Karpas-422 (cell line): ENCODE data around the gene PTGDS. TPM values are rescaled to one million over a fixed set of nuclear protein-coding genes. Genes with fewer than 3 reads are reported as not detected.

ENCODE experiments used
- DNase-seq: peaks from one replicate; pipeline ENCODE4 v3.0.0-alpha.2; 2015
- H2AFZ ChIP-seq: fragments of 200-600 bp; sonication (generic); 2 replicates; pipeline ENCODE4 v1.6.1; 2014; ENCODE audit warnings: antibody characterized with exemption, low read length, mixed read lengths
- H3K27ac ChIP-seq: fragments of 200-600 bp; sonication (generic); 2 replicates; pipeline ENCODE4 v1.5.1; 2014; ENCODE audit warnings: mild to moderate bottlenecking, low read length, moderate library complexity
- H3K27me3 ChIP-seq: fragments of 200-600 bp; sonication (generic); 2 replicates; pipeline ENCODE4 v1.6.1; 2014; ENCODE audit warnings: low read length, mixed read lengths
- H3K36me3 ChIP-seq: fragments of 200-600 bp; sonication (generic); 2 replicates; pipeline ENCODE4 v1.6.1; 2014; ENCODE audit warnings: low read length, mixed read lengths; ENCODE audit not compliant: insufficient read depth
- H3K4me1 ChIP-seq: fragments of 200-600 bp; sonication (generic); 2 replicates; pipeline ENCODE4 v1.6.1; 2014; ENCODE audit warnings: mild to moderate bottlenecking, low read length, mixed read lengths
- H3K4me2 ChIP-seq: fragments of 200-600 bp; sonication (generic); 2 replicates; pipeline ENCODE4 v1.6.1; 2014; ENCODE audit warnings: low read length, low read depth, mild to moderate bottlenecking; ENCODE audit not compliant: poor library complexity, severe bottlenecking
- H3K4me3 ChIP-seq: fragments of 200-600 bp; sonication (generic); 2 replicates; pipeline ENCODE4 v1.5.1; 2014; ENCODE audit warnings: mild to moderate bottlenecking, antibody characterized with exemption, low read length, mixed read lengths
- H3K79me2 ChIP-seq: fragments of 200-600 bp; sonication (generic); 2 replicates; pipeline ENCODE4 v1.6.1; 2014; ENCODE audit warnings: mild to moderate bottlenecking, low read length, mixed read lengths
- H3K9ac ChIP-seq: fragments of 200-600 bp; sonication (generic); 2 replicates; pipeline ENCODE4 v1.6.0; 2014; ENCODE audit warnings: low read length
- H3K9me2 ChIP-seq: fragments of 200-600 bp; sonication (generic), shearing (Covaris generic); replicated peaks from 2 replicates; pipeline ENCODE4 v1.6.0; 2014; ENCODE audit warnings: mild to moderate bottlenecking, low read length, moderate library complexity; ENCODE audit not compliant: insufficient read depth
- H3K9me3 ChIP-seq: fragments of 300-700, 200-600 bp; sonication (generic); 2 replicates; pipeline ENCODE4 v1.6.1; 2014; ENCODE audit warnings: low read length, mixed read lengths
- H4K20me1 ChIP-seq: fragments of 200-600 bp; sonication (generic); 2 replicates; pipeline ENCODE4 v1.6.1; 2014; ENCODE audit warnings: mild to moderate bottlenecking, antibody characterized with exemption, low read length, low read depth; ENCODE audit not compliant: insufficient read depth
- total RNA-seq: library from RNA; depleted of rRNA; stranded (reverse); fragments of >200 nt; shearing (Covaris generic); gene quantifications from 2 replicates; pipeline ENCODE4 v1.2.3, GENCODE V29; 2014; ENCODE audit warnings: low replicate concordance

PTGDS gene
- total RNA-seq, 1 experiment from 2014 or later, result not detected

DNA sequence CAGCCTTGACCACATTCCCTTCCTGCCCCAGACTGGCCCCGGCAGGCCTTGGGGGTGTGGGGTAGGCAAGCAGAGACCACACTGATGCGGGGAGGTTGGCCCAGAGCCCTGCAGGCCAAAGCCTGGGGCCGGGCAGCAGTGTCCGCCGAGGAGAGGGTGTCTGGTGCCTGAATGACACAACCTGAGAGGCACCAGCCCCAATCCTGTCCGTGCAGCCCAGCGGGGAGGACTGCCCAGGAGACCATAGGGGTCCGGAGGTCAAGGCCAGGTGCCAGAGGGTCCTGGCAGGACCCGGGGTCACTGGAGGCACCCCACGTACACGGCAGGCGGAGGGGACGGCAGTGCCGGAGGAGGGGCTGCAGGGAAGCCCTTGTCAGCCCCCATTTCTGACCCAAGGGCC, 5.6 kb upstream of the PTGDS start:
- no peak for DNase-seq
- Histone ChIP-seq H3K9ac (no peak overlapping the region), H3K9me2 (no peaks in the 10 kb centered on the region), H3K27me3 (no peaks in the 10 kb centered on the region), H4K20me1 (no peaks in the 10 kb centered on the region), H3K27ac (no peak overlapping the region), H3K4me3 (no peak overlapping the region), H2AFZ (no peak overlapping the region), H3K4me1 (peaks cover 3% of the 10 kb centered on the region; the same call in 1 of the 2 replicates), H3K36me3 (no peaks in the 10 kb centered on the region), H3K79me2 (no peaks in the 10 kb centered on the region), H3K4me2 (no peak overlapping the region), H3K9me3 (no peaks in the 10 kb centered on the region)

DNA sequence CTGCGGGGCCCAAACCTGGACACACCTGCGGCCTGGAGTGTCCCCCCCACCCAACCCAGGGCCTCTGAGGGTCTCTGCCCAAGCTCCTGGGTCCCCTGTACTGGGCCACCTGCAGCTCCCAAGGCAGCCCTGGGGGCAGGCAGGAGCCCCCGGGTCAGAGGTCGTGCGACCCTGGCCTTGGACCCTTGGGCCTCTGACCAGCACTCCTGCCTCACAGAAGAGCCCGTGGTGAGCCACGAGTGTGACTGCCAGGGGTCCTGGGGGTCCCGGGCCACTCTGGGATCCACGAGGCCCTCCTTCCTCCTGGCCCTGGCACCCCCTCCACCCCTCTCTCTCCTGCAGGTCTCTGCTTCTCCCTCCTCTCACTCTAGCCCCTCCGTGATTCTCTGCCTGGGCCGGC, 5.0 kb upstream of the PTGDS start:
- no peaks in the 10 kb centered on the region for H4K20me1 ChIP-seq
- H3K36me3 ChIP-seq, result no peaks in the 10 kb centered on the region
- H3K79me2 ChIP-seq, result no peaks in the 10 kb centered on the region
- no peaks in the 10 kb centered on the region for H3K9me2 ChIP-seq
- H3K4me3 ChIP-seq, result no peak overlapping the region
- DNase-seq, result no peak
- H3K4me2 ChIP-seq, result no peak overlapping the region
- no peaks in the 10 kb centered on the region for H3K27me3 ChIP-seq
- peaks cover 3% of the 10 kb centered on the region; the same call in 1 of the 2 replicates for H3K4me1 ChIP-seq
- H3K27ac ChIP-seq, result no peak overlapping the region
- H2AFZ ChIP-seq, result no peak overlapping the region
- H3K9me3 ChIP-seq, result no peaks in the 10 kb centered on the region
- no peak overlapping the region for H3K9ac ChIP-seq

DNA sequence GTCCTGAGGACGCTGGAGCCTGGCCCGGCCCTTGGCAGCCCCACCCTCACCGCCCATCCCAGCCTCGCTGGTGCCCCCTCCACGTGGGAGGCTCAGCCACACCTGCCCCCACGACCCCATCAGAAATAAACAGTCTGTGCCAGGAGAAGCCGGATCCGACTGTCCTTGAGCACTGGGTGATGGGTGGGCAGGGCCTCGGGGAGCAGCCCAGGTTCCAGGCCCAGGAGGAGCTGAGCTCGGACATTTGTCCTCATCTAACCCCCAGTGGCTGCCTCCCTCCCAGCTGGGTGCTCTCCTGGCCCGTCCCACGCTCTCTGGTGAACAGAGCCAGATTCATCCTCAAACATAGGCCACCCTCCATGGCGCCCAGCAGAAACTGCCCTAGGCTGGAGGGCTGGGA, 4.6 kb upstream of the PTGDS start:
- H3K4me3 ChIP-seq, result no peak overlapping the region
- H2AFZ ChIP-seq, result no peak overlapping the region
- DNase-seq, result no peak
- H3K4me2 ChIP-seq, result no peak overlapping the region
- H3K9ac ChIP-seq, result no peak overlapping the region
- H3K79me2 ChIP-seq, result no peaks in the 10 kb centered on the region
- H3K36me3 ChIP-seq, result no peaks in the 10 kb centered on the region
- H3K27me3 ChIP-seq, result no peaks in the 10 kb centered on the region
- peaks cover 3% of the 10 kb centered on the region; the same call in 1 of the 2 replicates for H3K4me1 ChIP-seq
- H4K20me1 ChIP-seq, result no peaks in the 10 kb centered on the region
- no peak overlapping the region for H3K27ac ChIP-seq
- H3K9me2 ChIP-seq, result no peaks in the 10 kb centered on the region
- no peaks in the 10 kb centered on the region for H3K9me3 ChIP-seq

DNA sequence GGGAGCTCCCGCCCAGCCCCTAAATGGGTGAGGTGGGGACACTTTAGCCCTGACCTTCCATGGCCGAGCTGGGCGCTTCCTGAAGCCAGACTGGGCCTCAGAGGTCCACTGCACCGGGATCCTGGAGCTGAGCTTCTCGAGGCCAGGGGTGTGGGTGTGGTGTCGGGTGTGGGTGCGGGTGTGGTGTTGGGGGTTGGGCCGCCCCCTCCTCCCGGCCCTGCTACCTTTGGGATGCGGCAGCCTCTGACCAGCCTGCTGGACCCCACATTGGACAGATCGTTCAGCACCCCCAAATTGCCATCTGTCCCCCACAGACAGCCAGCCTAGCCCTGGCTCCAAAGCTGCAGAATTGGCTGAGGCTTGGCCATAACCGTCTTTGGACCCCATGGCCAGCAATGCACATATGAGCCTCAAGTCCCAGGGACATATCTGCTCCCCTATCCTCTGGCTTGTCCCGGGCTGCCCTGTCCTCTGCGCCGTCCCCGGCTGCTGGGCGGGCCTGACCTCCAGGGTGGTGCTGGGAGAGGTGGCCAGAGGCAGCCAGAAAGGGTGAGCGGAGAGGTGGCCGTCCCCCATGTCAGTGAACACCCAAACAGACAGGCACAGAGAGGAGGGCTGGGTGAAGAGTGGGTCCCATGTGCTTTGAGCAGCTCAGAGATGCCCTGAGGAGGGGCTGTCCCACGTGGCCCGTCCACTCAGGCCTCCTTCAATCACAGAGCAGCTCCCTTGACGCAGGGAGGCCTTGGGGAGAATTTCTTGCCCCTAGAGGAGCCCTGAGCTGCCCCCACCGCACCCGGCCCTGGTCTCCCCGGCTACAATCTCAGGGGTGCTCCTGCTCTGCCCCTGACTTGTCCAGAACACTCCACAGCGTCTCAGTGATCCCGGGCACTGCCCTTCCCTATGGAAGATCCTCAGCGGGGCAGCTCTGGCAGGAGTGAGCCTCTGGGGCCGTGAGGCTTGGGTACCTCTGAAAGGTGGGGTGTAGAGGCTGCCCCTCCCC, 3.4 kb upstream of the PTGDS start:
- no peaks in the 10 kb centered on the region for H3K36me3 ChIP-seq
- H2AFZ ChIP-seq, result no peak overlapping the region
- no peak for DNase-seq
- no peaks in the 10 kb centered on the region for H3K27me3 ChIP-seq
- H3K27ac ChIP-seq, result no peak overlapping the region
- no peak overlapping the region for H3K4me2 ChIP-seq
- H3K79me2 ChIP-seq, result no peaks in the 10 kb centered on the region
- no peak overlapping the region for H3K9ac ChIP-seq
- H4K20me1 ChIP-seq, result no peaks in the 10 kb centered on the region
- H3K4me1 ChIP-seq, result peaks cover 3% of the 10 kb centered on the region; the same call in 1 of the 2 replicates
- no peak overlapping the region for H3K4me3 ChIP-seq
- no peaks in the 10 kb centered on the region for H3K9me2 ChIP-seq
- H3K9me3 ChIP-seq, result no peaks in the 10 kb centered on the region

DNA sequence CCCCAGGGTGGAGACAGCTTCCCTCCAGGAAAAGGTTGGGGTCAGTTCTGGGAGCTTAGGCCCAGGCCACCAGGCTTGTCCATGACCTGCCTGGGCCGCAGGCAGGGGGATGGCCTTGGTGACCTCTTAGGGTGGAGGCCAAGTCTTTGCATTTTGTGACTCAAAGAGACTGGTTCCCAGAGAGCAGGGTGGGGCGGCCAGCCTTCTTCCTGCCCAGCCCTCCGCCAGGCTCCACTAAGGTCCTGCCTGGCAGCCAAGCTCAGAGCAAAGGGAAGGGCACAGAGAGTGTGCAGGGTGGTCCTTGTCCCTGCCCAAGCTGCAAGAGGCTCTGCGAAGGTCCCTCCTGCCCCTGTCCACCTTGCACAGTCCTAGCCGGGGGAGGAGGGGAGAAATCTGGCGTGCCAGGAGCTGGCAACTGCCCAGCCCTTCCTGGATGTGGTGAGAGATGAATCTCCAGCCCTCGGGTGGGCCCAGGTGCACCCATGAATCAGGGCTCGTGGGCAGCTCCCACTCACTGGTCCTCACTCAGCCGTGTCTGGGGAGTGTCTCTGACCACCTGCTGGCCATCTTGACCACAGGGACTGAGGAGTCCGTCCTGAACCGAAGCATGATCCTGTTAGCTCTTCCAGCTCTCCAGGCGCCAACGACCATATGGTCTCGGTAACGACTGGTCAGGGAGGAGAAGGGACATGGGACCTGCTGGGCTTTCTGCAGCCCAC, 2.3 kb upstream of the PTGDS start:
- Histone ChIP-seq H3K4me1 (peaks cover 3% of the 10 kb centered on the region; the same call in 1 of the 2 replicates), H3K36me3 (no peaks in the 10 kb centered on the region), H3K79me2 (no peaks in the 10 kb centered on the region), H2AFZ (no peak overlapping the region), H4K20me1 (no peaks in the 10 kb centered on the region), H3K27me3 (no peaks in the 10 kb centered on the region), H3K9me2 (no peaks in the 10 kb centered on the region), H3K4me2 (no peak overlapping the region), H3K9me3 (no peaks in the 10 kb centered on the region), H3K9ac (no peak overlapping the region), H3K4me3 (no peak overlapping the region), H3K27ac (no peak overlapping the region)
- no peak for DNase-seq

DNA sequence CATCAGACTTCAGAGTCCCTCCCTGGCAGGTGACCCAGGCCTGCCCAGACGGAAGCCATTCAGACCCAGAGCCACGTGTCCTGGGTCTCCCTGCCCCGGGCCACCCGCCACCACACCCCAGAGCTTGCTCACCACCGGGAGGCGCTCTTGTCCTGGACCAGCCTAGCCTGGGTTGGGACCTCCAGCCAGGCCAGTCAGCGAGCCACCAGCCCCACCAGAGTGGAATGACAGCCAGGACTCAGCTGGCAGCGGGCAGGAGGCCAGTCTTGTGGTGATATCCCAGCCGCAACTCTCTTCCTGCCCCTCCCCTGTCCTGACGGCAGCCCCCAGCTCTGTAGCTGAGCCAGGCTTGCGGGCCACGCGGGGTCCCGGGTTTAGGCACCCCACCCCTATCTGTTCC, 1.7 kb upstream of the PTGDS start:
- Histone ChIP-seq H3K9me2 (no peaks in the 10 kb centered on the region), H4K20me1 (no peaks in the 10 kb centered on the region), H3K27ac (no peak overlapping the region), H3K79me2 (no peaks in the 10 kb centered on the region), H3K36me3 (no peaks in the 10 kb centered on the region), H3K9ac (no peak overlapping the region), H2AFZ (no peak overlapping the region), H3K4me1 (peaks cover under 1% of the 10 kb centered on the region; the same call in 1 of the 2 replicates), H3K27me3 (no peaks in the 10 kb centered on the region), H3K9me3 (no peaks in the 10 kb centered on the region), H3K4me3 (no peak overlapping the region), H3K4me2 (no peak overlapping the region)
- peak; percentile 78 for DNase-seq

DNA sequence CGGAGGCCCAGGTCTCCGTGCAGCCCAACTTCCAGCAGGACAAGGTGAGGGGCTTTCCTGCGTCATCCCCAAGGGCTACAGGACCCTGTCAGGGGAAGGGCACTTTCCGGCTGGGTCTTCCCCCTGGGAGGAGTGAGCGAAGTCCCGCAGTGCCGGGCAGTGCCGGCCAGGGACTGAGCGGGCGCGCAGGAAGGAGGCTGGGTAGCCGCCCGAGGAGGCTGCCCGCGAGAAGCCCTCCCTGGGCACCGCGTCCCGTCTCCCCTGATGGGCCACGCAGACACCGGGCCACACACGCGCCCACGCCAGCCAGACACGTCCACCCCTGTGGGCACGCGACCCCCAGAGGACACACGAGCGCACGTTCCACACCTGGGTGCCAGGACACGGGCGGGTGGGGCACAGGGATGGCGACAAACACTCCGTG, 357 bp downstream of the PTGDS start:
- no peak overlapping the region for H3K4me2 ChIP-seq
- no peaks in the 10 kb centered on the region for H3K79me2 ChIP-seq
- no peak overlapping the region for H3K4me3 ChIP-seq
- no peak overlapping the region for H3K9ac ChIP-seq
- H3K27me3 ChIP-seq, result no peaks in the 10 kb centered on the region
- H3K9me3 ChIP-seq, result no peaks in the 10 kb centered on the region
- H2AFZ ChIP-seq, result no peak overlapping the region
- no peaks in the 10 kb centered on the region for H3K4me1 ChIP-seq
- H3K9me2 ChIP-seq, result no peaks in the 10 kb centered on the region
- H4K20me1 ChIP-seq, result no peaks in the 10 kb centered on the region
- no peak overlapping the region for H3K27ac ChIP-seq
- H3K36me3 ChIP-seq, result no peaks in the 10 kb centered on the region
- DNase-seq, result no peak
